HG03571 (cell line): ENCODE measurements around the gene ARFRP1.

Experiments used
- ATAC-seq: cut with Tn5 transposase; IDR thresholded peaks from one replicate; pipeline ENCODE4 v1.9.1; 2021; ENCODE audit not compliant: unreplicated experiment

ARFRP1 gene

DNA sequence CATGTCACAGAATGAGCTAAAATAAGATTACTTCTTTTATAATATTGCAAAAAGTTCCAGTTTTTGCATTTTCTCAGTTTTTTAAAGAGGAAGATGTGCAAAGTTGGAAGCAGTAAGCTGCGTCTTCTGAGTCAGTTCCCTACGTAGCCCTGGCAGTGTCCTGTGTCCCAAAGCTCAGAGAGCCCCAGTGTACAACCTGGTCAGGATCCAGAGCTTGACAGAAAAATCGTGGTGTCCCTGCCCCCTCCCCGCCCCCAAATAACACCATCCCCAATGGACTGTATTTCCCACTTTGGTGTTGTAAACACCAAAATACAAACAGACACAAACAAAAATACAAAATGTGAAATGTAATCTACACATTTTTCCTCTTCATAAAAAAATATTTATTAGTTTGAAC, 36.4 kb upstream of the ARFRP1 start:
- ATAC-seq: no peak

GRCh38 chr20:63743210-63743970, 35.6 kb upstream of the ARFRP1 start:
- no peak for ATAC-seq

- ATAC-seq: no peak
Observed at GRCh38 chr20:63742381-63743024, 34.7 kb upstream of the ARFRP1 start.

DNA sequence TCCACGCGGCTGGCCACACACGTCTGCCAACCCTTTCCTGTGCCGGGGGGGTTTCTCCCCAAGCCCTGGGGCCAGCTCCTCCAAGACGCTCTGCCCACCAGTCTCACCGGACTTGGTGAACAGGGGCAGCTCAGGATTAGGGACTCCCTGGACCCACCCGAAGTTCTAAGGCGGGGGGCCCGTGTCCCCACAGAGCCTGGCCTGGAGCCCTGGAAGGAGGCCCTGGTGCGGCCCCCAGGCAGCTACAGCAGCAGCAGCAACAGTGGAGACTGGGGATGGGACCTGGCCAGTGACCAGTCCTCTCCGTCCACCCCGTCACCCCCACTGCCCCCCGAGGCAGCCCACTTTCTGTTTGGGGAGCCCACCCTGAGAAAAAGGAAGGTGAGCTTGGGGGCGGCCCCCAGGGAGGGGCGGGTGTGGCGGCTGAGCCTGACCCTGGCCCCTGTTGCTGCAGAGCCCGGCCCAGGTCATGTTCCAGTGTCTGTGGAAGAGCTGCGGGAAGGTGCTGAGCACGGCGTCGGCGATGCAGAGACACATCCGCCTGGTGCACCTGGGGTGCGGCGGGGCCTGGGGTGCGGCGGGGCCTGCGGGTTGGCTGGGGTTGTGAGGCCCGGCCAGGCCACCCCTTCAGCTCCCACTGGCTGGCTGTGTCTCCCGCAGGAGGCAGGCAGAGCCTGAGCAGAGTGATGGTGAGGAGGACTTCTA, 34.1 kb upstream of the ARFRP1 start:
- ATAC-seq: no peak

GRCh38 chr20:63741354-63741675, 33.5 kb upstream of the ARFRP1 start:
- ATAC-seq: no peak

DNA sequence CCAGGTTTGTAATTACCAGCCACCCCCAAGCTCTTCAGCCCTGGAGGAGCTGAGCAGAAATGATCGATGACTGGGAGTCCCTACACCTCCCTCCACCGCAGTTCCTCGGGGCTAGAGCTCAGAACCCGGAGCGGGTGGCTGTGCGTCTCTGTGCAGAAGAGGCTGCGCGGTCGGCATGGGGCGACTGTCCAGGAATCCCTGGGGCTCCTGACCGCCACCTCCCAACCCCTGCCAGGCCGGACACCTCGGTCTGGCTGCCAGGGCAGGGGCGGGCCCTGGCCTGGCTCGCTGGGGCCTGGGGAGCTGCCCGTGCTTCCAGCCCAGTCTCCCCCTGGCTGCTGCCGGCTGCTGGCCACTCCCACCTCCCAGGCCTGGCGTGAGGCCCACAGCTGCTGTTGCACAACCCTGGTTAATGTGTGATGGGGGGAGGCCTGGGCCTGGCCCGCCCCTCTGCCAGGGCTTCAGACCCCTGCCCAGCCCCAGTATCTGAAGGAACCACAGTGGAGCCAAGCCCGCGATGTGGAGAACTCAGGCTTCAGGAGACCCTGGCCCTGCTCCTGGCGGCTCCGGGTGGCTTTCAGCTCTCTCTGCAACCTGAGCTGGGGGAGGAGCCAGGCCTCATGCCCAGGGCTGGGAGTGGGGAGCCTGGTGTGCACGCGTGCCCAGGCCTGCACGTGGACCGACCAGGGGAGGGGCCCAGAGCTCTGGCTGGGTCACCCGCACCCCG, 33.0 kb upstream of the ARFRP1 start:
- ATAC-seq: no peak

- no peak for ATAC-seq
Observed at GRCh38 chr20:63740070-63740626, 32.4 kb upstream of the ARFRP1 start.

GRCh38 chr20:63739130-63740069, 31.6 kb upstream of the ARFRP1 start, which contains the start of gene SLC2A4RG:
TSS of gene SLC2A4RG (plus strand) at chr20:63739776. CDS start at chr20:63739913, 137 bp downstream.
- ATAC-seq: no peak

GRCh38 chr20:63738687-63739129, 30.9 kb upstream of the ARFRP1 start:
- ATAC-seq: no peak

- no peak for ATAC-seq
Observed at GRCh38 chr20:63737945-63738686, 30.3 kb upstream of the ARFRP1 start.

DNA sequence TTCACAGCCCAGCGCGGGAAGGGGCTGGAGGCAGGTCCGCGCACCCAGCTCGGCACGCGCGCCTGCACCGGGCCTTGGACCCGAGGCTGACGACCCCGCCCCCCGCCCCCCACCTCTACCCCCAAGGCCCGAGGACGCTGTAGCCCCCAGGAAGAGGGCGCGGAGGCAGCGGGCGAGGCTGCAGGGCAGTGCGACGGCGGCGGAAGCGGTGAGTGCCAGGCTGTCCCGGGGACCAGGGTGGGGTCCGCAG, 29.8 kb upstream of the ARFRP1 start:
- ATAC-seq: no peak

DNA sequence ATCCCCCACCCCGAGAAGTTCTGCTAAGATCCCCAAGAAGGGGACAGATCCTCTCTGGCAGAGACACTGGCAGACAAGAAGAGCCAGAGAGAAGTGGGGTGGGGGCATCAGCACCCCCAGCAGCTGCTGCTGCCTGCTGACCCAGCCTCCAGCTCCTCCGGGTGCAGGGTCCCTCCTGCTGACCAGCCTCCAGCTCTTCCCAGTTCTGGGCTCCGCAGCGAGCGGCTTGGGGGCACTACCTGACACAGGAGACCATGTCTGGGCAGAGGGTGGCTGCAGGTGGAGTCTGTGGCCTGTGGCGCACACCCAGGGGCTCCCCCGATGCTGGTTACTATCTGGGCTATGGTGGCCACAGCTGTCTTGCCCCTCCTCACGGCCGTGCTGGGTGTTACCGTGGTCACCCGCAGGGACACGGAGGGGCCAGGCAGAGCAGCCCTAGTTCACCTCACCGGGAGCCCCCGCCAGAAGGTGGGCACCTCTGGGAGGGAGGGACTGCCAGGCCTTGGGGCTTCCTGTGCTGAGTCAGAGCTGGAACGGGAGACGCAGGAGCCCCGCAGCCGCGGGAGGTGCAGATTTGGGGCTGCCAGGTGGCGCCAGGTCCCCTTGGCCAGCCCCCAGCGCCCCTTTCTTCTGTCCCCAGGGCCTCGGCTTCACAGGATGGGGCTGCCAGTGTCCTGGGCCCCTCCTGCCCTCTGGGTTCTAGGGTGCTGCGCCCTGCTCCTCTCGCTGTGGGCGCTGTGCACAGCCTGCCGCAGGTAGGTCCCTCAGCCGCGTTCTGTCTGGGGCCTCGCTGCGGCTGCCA, 29.3 kb upstream of the ARFRP1 start:
- ATAC-seq: no peak

DNA sequence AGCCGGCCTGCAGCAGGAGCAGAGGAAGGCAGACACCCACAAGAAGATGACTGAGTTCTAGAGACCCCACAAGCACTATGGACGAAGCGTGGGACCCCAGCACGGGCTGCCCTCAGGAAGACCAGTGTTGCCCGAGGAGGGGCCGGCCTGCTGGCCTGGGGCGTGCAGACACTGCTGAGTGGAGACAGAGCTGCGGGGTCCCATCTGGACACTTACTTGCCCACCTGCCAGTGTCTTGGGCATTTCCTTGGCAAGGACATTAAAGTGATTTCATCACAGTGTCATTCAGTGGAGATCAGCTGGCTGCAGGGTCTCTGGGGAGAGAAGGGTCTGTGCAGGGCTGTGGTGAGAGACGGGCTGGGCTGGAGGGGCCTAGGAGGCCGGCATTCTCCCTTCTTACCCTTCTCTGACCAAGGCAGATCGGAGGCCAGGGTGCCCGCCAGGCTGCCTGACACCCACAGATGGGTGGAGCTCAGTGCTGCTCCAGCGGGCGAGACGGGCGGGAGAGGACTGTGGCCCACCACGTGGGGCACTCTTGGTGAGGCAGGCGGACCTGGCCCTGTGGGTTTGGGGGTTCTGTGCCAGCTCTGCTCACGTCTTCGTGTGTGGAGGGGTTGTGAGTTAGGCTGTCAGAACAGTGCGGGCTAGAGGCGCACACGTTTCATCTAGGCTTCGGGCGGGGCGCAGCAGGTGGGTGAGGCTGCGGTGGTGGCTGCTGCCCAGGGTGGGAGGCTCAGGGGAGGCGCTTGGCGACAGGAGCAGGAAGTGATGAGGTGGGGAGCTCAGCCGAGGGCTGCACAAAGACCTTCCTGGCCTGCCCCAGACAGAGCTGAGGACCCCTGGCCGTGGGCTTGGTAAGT, 28.3 kb upstream of the ARFRP1 start, which contains the start of gene LIME1:
TSS of gene LIME1 (plus strand) at position 806 of the 860 bp plus-strand sequence. CDS start 886 bp downstream, outside the sequence.
- no peak for ATAC-seq

DNA sequence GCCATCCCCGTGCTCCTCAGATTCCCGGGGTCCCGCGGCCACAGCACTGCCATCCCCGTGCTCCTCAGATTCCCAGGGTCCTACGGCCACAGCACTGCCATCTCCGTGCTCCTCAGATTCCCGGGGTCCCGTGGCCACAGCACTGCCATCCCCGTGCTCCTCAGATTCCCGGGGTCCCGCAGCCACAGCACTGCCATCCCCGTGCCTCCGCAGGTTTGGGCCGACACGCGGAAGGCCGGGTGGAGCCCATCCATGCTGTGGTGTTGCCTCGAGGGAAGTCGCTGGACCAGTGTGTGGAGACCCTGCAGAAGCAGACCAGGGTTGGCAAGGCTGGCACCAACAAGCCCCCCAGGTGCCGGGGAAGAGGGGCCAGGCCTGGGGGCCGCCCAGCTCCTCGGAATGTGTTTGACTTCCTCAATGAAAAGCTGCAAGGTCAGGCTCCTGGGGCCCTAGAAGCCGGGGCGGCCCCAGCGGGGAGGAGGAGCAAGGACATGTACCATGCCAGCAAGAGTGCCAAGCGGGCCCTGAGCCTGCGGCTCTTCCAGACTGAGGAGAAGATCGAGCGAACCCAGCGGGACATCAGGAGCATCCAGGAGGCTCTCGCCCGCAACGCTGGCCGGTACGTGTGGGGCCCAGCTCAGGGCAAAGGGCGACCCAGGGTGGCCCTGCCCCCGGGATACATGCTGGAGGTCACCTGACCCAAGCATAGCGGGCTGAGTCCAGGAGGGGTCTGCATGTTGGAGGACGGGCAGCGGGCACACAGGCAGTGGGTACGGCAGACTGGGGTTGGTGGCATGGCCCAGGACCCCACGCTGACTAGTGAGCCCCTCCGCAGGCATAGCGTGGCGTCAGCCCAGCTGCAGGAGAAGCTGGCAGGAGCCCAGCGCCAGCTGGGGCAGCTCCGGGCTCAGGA, 27.4 kb upstream of the ARFRP1 start:
- no peak for ATAC-seq

DNA sequence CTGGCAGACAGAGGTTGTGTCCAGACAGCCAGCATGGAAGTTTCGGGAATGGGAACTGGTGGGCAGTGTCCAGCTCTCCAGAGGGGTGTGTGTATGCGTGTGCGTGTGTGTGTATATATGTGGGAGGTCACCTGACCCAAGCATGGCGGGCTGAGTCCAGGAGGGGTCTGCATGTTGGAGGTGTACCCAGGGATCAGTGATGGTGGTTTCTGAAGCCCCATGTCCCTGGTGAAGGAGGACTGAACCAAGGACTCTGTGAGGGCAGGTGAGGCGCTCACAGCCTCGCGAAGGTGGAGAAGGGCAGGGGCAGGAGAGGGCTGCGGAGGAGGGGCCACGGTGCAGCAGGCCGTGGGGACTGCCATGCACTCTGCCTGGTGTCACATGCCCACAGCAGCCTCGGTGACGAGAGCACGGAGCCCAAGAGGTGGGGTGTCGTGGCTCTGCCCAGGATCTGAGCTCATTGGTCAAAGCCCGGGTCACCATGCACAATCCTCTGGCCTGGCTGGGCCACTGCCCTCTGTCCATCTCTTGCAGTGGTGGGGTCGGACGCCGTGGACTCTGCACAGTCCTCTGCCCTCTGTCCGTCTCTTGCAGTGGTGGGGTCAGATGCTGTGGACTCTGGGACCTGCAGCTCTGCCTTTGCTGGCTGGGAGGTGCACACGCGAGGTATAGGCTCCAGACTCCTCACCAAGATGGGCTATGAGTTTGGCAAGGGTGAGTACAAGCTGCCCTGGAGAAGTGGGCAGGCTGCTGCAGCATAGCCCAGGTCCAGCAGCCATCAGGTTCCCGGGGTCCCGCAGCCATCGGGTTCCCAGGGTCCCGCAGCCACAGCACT, 26.6 kb upstream of the ARFRP1 start:
- no peak for ATAC-seq

DNA sequence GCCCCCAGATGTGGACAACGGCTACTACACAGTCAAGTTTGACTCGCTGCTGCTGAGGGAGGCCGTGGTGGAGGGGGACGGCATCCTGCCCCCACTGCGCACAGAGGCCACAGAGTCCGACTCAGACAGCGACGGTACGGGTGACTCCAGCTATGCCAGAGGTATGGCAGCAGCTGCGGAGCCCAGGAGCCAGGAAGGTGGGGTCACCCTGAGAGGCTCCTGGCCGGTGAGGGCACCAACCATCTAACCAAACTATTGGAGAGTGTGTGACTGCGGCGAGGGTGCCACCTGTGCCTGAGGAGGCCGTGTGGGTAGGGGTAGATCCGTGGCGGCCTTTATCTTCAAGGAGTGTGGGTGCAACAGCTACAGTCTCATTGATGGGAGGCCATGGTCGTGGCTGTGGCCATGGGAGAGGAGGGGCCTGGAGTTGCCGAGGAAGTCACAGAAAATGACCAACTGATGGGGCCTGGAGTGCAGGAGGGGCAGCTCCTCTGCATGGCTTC, 25.9 kb upstream of the ARFRP1 start:
- ATAC-seq: no peak
